G401 (cell line): ENCODE results near the gene RAPGEF4. TPM values are rescaled to one million over a fixed set of nuclear protein-coding genes. Genes with fewer than 3 reads are reported as not detected.

Experiments
- DNase-seq: peaks from one replicate; pipeline ENCODE4 v3.0.0-alpha.2; 2015; ENCODE audit warnings: low spot score
- in situ Hi-C: cut with HindIII; loops from 2 replicates; pipeline ENCODE4 v1.10.0; 2016; ENCODE audit warnings: low sequenced_read_pairs, mixed read lengths
- total RNA-seq: library from RNA; depleted of rRNA; stranded (reverse); fragments of >200 nt; shearing (Covaris generic); gene quantifications from 2 replicates; pipeline ENCODE4 v1.2.3, GENCODE V29; 2014

Gene RAPGEF4
- total RNA-seq, 1 experiment from 2014 or later = not detected

GRCh38 chr2:172845028-172845630 is 109.5 kb downstream of the RAPGEF4 start:
- in situ Hi-C loops = no loop called here
- peak; percentile 91 for DNase-seq

DNA sequence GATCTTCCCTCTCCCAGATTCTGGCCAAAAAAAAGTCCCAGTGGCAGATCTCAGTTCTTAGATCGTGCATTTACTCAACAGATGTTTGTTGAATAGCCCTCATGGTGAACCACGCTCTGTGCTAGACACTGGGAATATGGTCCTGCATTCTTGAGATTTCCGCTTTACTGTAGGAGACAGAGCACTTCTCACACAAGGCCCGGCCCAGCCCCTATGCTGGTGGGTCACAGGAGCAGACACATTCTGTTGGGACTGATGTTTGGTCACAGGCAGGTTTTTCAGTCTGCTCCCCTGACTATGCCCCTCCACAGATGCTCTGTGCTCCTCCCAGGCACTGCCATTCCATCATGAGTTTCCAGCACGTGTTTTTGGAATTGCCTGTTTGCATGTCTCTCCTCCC is 110.9 kb downstream of the RAPGEF4 start:
- in situ Hi-C loops = no loop called here
- DNase-seq = no peak

GRCh38 chr2:172847188-172847587 is 111.5 kb downstream of the RAPGEF4 start:
- no peak for DNase-seq
- in situ Hi-C loops = no loop called here

- in situ Hi-C loops = no loop called here
- DNase-seq = no peak
Measured at GRCh38 chr2:172848519-172848918, 112.9 kb downstream of the RAPGEF4 start.

- in situ Hi-C loops = no loop called here
- no peak for DNase-seq
Measured at GRCh38 chr2:172849519-172850217, 114.0 kb downstream of the RAPGEF4 start.

DNA sequence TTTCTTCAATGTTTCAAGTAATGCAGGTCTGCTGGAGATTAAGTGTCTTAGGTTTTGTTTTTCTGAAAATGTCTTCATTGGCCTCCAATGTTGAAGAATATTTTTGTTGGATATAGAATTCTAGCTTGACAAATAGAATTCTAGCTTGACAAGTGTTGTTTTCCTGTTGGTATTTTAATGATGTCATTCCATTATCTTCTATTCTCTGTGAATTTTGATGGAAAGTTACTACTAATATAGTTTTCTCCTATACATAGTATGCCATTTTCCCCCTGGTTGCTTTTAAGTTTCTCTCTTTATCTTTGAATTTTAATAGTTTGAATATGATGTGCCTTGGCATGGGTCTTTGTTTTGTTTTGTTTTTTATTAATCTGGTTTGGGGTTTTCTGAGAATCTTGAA is 119.9 kb downstream of the RAPGEF4 start:
- no peak for DNase-seq
- in situ Hi-C loops = no loop called here

DNA sequence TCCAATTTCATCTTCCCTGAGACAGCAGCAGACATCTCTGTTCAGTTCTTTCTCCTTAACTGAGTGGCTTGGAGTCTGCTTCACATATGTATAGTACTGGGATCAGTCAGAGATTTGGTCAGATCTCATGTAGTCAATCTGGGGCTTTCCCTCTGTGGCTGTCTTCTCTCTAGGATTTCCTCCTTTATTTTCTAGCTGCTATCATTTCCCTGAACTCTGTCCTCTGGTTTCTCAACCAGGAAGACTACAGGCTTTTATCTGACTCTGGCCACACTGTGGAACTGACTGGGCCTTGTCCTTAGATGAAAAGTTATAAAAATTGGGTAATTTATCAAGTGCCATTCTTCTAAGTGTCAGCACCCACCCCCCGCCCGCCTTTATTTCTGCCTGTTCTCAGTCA is 121.0 kb downstream of the RAPGEF4 start:
- DNase-seq = no peak
- in situ Hi-C loops = no loop called here

GRCh38 chr2:172858473-172858745 is 122.8 kb downstream of the RAPGEF4 start:
- DNase-seq = no peak
- in situ Hi-C loops = no loop called here

- DNase-seq = peak; percentile 46
- in situ Hi-C loops = no loop called here
Measured at GRCh38 chr2:172859581-172860335, 124.1 kb downstream of the RAPGEF4 start.

DNA sequence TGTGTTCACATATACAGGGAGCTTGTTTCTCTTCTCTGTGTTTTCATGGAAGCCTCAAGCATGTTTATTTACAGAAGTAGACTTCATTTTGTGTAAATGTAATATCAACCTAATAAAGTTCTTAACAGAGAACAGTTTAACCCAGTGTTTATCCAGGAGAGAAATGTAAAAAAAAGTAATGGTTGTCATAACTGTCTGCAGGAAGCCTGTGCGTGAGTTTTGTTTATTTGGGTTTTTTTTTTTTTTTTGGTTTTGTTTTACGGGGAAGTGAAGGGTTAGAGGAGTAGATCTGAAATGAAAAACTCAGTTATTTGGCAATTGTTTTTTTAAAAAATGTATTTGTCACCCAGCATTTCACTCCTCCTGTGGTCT is 124.7 kb downstream of the RAPGEF4 start:
- no peak for DNase-seq
- in situ Hi-C loops = no loop called here

DNA sequence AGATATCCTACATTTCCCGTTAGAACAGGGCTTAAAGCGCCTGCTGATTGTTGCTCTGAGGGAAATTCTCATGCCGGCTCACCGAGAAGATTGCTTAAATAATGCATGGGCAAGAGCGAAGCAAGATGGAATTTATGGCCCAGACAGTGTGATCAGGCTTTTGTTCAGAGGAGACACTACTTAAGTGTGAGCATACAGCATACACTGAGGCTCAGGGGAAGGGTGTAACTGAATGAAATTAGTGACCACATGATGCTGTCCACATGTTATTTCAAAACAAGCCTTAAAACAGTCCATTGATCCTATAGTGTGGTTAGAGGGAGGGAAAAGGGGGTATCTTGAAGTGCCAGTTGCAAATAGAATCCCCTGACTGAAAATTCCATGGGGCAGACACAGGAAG is 125.5 kb downstream of the RAPGEF4 start:
- in situ Hi-C loops = no loop called here
- DNase-seq = no peak

GRCh38 chr2:172861656-172862476 is 126.2 kb downstream of the RAPGEF4 start:
- in situ Hi-C loops = no loop called here
- DNase-seq = no peak

GRCh38 chr2:172863341-172863740 is 127.7 kb downstream of the RAPGEF4 start:
- in situ Hi-C loops = no loop called here
- no peak for DNase-seq

DNA sequence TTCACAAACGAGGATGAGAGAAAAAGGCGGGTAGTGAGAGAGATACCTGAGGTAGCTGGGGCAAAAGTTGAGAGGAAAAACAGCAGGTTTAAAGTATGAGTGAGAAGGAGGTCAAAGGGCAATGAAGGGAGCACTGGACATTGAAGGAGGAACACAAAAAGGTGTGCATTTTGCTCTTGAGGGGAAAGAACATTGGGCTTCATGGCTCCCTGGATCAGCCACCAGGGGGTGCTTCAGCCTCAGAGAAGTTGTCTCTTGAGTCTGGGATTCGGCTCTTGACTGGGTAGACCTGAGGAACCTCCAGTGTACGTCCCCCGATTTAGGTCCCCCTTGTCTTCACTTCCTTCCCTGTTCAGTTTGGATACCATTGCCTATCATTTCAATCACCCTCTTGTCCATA is 128.5 kb downstream of the RAPGEF4 start:
- in situ Hi-C loops = no loop called here
- no peak for DNase-seq

DNA sequence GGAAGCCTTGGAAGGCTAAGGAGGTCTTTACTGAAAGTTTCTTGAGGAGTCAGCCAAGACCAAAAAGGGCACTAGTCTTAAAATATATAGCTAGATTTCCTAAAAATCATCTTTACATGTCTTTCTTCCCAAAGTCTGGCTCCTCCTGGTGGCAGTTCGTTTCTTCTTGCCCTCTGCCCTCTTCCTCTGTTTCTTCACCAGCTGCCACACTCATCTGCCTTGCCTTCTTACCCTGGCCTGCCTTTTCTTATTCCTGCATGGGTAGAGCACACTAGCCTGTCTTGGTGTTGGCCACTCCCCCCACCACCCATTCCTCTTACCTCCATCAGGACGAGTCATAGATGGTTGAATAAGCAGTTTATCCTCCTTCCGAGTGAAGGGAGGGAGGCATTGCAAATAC is 129.8 kb downstream of the RAPGEF4 start:
- in situ Hi-C loops = no loop called here
- no peak for DNase-seq

DNA sequence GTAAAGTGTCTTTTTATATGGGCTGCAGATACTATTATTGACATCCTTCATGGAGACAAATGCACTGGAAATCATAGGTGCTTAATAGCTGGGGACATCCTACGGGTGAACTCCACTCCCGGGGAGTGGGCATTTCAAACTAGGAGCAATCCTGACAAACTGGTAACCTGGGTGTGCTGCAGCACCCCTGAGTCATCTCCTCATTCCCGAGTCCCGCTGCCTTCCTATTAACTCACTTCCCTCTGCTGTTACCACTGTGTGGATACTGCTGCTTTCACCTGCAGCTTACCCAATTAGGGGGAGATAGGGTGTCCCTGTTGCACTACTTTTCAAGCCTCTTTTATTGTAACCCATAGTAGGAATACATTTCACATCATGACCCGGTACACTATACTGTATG is 134.2 kb downstream of the RAPGEF4 start:
- DNase-seq = no peak
- in situ Hi-C loops = no loop called here

GRCh38 chr2:172870396-172870795 is 134.8 kb downstream of the RAPGEF4 start:
- DNase-seq = no peak
- in situ Hi-C loops = no loop called here

DNA sequence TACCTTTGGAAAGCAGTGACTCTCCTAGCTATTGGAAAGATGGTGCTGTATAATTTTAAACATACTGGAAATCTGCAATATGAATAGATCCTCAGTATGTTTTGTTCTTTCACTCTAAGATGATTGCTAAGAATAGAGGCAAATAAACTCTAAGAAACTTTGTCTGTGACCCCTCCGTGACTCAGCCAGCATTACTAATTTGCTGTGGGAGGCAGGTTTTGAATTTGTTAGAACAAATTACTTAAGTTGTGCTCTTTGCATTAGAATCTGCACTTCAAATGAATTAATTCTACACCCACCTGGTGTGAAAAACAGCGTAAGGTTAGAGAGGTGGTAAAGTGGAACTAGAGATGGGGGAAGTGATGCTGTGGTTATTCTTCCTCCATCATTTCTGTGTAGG is 142.2 kb downstream of the RAPGEF4 start:
- no peak for DNase-seq

GRCh38 chr2:172878260-172878659 is 142.6 kb downstream of the RAPGEF4 start:
- DNase-seq = no peak
- in situ Hi-C loops = no loop called here

More for the DNA sequence above, 142.2 kb downstream of the RAPGEF4 start:
- in situ Hi-C loops = no loop called here

GRCh38 chr2:172884336-172884735 is 148.7 kb downstream of the RAPGEF4 start:
- no peak for DNase-seq
- in situ Hi-C loops = no loop called here
